Ascending aorta (tissue), 2 donors: ENCODE measurements around the gene ITGA8. TPM values are rescaled to one million over a fixed set of nuclear protein-coding genes. Genes with fewer than 3 reads are reported as not detected.

ENCODE experiments used
- DNase-seq, 2 donors: peaks; one replicate each; pipeline ENCODE4 v3.0.0-alpha.2; 2019; ENCODE audit warnings: low spot score in 2 of 2
- H3K27ac ChIP-seq, 2 donors: fragments of 200-600 bp; sonication (generic); one replicate each; pipeline ENCODE4 v1.5.1; 2016 to 2017; ENCODE audit warnings: mild to moderate bottlenecking in 1 of 2
- H3K27me3 ChIP-seq: fragments of 200-600 bp; sonication (generic); one replicate; pipeline ENCODE4 v1.5.1; 2017
- H3K36me3 ChIP-seq, 2 donors: fragments of 200-600 bp; sonication (generic); one replicate each; pipeline ENCODE4 v1.5.1; 2016
- H3K4me1 ChIP-seq, 2 donors: fragments of 200-600 bp; sonication (generic); one replicate each; pipeline ENCODE4 v1.5.1; 2016 to 2017; ENCODE audit warnings: mild to moderate bottlenecking in 1 of 2
- H3K4me3 ChIP-seq, 2 donors: fragments of 200-600 bp; sonication (generic); one replicate each; pipeline ENCODE4 v1.5.1; 2016 to 2017; ENCODE audit warnings: mild to moderate bottlenecking in 1 of 2
- H3K9me3 ChIP-seq, 2 donors: fragments of 200-600 bp; sonication (generic); one replicate each; pipeline ENCODE4 v1.5.1; 2016
- intact Hi-C: fragments of 100-400 bp; cut with DNase I; formaldehyde crosslinking; loops from one replicate; pipeline ENCODE4 v1.15.1; 2023
- total RNA-seq: library from RNA; depleted of rRNA; stranded (reverse); fragments of >200 nt; gene quantifications from one replicate; pipeline ENCODE4 v1.1.0, GENCODE V29; 2016
- TF ChIP-seq, protein P1 (sequence below), 3 experiments: fragments of 200-600 bp in 2 of 3; fragments of 450-650 bp in 1 of 3; sonication (generic) in 2 of 3; IDR thresholded peaks; one replicate each; pipeline ENCODE4 v1.5.1; 2016 to 2019; ENCODE audit warnings: antibody characterized with exemption in 3 of 3, mild to moderate bottlenecking in 1 of 3, moderate library complexity in 1 of 3

The ITGA8 gene
- total RNA-seq, 1 donor from 2014 or later: 231 TPM

DNA sequence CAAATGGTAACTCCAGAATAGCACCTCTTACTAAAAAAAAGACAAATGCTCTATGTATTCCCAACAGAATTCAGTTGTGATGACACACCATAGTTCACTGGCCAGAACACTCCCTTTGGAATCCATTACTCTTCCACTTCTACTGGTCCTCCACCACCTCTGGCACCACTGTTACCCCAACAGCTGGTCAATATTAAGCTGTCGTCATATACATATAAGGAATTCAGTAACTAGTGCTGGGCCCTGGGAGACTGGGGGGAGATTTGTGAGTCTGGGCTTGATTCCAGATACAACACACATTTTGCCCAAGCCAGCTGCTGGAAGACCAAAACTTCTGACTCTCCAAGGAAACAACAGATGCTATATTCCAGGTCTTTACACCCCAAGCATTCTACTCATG, 26.0 kb upstream of the ITGA8 start:
- intact Hi-C loops: no loop called here
- H3K27ac ChIP-seq: no peak overlapping the region
- H3K4me3 ChIP-seq: no peak overlapping the region
- TF ChIP-seq, protein P1, sequence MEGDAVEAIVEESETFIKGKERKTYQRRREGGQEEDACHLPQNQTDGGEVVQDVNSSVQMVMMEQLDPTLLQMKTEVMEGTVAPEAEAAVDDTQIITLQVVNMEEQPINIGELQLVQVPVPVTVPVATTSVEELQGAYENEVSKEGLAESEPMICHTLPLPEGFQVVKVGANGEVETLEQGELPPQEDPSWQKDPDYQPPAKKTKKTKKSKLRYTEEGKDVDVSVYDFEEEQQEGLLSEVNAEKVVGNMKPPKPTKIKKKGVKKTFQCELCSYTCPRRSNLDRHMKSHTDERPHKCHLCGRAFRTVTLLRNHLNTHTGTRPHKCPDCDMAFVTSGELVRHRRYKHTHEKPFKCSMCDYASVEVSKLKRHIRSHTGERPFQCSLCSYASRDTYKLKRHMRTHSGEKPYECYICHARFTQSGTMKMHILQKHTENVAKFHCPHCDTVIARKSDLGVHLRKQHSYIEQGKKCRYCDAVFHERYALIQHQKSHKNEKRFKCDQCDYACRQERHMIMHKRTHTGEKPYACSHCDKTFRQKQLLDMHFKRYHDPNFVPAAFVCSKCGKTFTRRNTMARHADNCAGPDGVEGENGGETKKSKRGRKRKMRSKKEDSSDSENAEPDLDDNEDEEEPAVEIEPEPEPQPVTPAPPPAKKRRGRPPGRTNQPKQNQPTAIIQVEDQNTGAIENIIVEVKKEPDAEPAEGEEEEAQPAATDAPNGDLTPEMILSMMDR (IDR thresholded peaks at IDR 0.05): no peak
- H3K36me3 ChIP-seq: no peaks in the 10 kb centered on the region
- no peaks in the 10 kb centered on the region for H3K4me1 ChIP-seq
- no peaks in the 10 kb centered on the region for H3K9me3 ChIP-seq
- DNase-seq: no peak
- no peaks in the 10 kb centered on the region for H3K27me3 ChIP-seq

- TF ChIP-seq, protein P1 (IDR thresholded peaks at IDR 0.05): peak in 2 of 3 experiments; percentile 31 to 40
- DNase-seq: no peak
- intact Hi-C loops: no loop called here
- Histone ChIP-seq H3K27me3 (no peaks in the 10 kb centered on the region), H3K27ac (no peak overlapping the region), H3K9me3 (no peaks in the 10 kb centered on the region), H3K36me3 (no peaks in the 10 kb centered on the region), H3K4me1 (no peaks in the 10 kb centered on the region), H3K4me3 (no peak overlapping the region)
Observed at GRCh38 chr10:15744217-15744865, 24.6 kb upstream of the ITGA8 start.

DNA sequence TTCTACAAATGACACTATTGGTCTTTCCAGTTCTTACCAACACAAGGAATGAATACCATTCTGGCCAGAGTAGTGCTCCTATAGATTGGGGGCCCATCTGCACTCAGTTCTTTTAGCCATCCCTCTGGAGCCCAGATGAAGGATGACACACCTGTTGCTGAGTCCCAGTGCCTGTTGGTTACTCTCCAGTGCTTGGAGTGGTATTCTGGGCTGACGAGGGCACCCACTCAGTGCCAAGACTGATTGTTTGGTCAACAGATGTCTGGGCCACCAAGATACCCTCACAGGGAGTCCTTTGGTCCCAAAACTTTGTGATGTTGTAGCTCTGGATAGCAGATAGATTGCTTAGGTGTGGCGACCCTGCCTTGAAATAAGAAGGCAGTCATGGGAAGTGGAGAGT, 23.7 kb upstream of the ITGA8 start:
- H3K9me3 ChIP-seq: no peaks in the 10 kb centered on the region
- no peaks in the 10 kb centered on the region for H3K36me3 ChIP-seq
- H3K27ac ChIP-seq: no peak overlapping the region
- no peaks in the 10 kb centered on the region for H3K4me1 ChIP-seq
- intact Hi-C loops: no loop called here
- no peak overlapping the region for H3K4me3 ChIP-seq
- no peak for DNase-seq
- no peaks in the 10 kb centered on the region for H3K27me3 ChIP-seq
- TF ChIP-seq, protein P1 (IDR thresholded peaks at IDR 0.05): no peak

GRCh38 chr10:15742836-15743235, 23.1 kb upstream of the ITGA8 start:
- H3K4me1 ChIP-seq: peaks cover 0 to under 1% of the 10 kb centered on the region in 2 donors
- H3K27me3 ChIP-seq: no peaks in the 10 kb centered on the region
- H3K9me3 ChIP-seq: no peaks in the 10 kb centered on the region
- H3K36me3 ChIP-seq: no peaks in the 10 kb centered on the region
- H3K27ac ChIP-seq: no peak overlapping the region
- TF ChIP-seq, protein P1 (IDR thresholded peaks at IDR 0.05): no peak
- intact Hi-C loops: no loop called here
- DNase-seq: no peak
- no peak overlapping the region for H3K4me3 ChIP-seq

DNA sequence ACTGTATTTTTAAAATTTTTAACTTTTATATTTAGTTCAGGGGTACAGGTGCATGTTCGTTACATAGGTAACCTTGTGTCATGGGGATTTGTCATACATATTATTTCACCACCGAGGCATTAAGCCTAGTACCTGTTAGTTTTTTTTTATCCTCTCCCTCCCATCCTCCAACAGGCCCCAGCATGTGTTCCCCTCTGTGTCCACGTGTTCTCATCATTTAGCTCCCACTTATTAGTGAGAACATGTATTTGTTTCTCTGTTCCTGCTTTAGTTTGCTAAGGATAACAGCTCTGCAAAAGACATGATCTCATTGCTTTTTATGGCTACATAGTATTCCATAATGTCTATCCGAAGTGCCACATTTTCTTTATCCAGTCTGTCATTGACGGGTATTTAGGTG, 22.4 kb upstream of the ITGA8 start:
- Histone ChIP-seq H3K4me1 (peaks cover 0 to 7% of the 10 kb centered on the region in 2 donors), H3K9me3 (no peaks in the 10 kb centered on the region), H3K36me3 (no peaks in the 10 kb centered on the region), H3K27me3 (no peaks in the 10 kb centered on the region), H3K4me3 (no peak overlapping the region), H3K27ac (no peak overlapping the region)
- intact Hi-C loops: no loop called here
- TF ChIP-seq, protein P1 (IDR thresholded peaks at IDR 0.05): no peak
- DNase-seq: no peak

DNA sequence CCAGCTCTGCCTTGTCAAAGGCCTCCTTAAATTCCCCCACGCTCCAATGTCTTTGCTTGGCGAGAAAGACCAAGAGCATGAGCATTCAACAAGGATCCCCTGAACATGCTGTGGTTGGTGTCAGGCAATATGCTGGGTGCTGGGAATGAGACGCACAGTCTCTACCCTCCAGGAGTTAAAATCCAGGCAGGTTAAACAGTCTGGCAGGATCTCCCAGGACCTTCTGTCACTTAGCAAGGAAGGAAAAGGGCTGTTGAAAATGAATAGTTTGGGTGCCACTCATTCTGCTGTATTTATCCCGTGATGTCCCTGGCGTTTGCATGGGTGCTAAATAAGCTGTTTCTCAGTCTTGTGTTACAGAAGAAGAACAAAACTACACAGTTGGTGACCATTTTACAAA, 21.9 kb upstream of the ITGA8 start:
- no peak overlapping the region for H3K27ac ChIP-seq
- no peaks in the 10 kb centered on the region for H3K36me3 ChIP-seq
- H3K4me1 ChIP-seq: peaks cover 0 to 7% of the 10 kb centered on the region in 2 donors
- no peaks in the 10 kb centered on the region for H3K27me3 ChIP-seq
- TF ChIP-seq, protein P1 (IDR thresholded peaks at IDR 0.05): no peak
- intact Hi-C loops: no loop called here
- DNase-seq: no peak
- H3K9me3 ChIP-seq: no peaks in the 10 kb centered on the region
- H3K4me3 ChIP-seq: no peak overlapping the region
